ENCODE measurements around the gene CDKN1C. TPM values are rescaled to one million over a fixed set of nuclear protein-coding genes. Genes with fewer than 3 reads are reported as not detected.

The CDKN1C gene
- total and polyA plus RNA-seq, 4 donors = 2.6 to 10.2 (median 3.5) TPM

- TF ChIP-seq REST (IDR thresholded peaks at IDR 0.05) (no peak), FOXA2 (IDR thresholded peaks at IDR 0.05) (no peak), EGR1 (IDR thresholded peaks at IDR 0.05; ENCODE audit: low read depth in 2 of 2) (no peak), CTCF (IDR thresholded peaks at IDR 0.05; ENCODE audit: low read depth, low read length, missing input control) (no peak), FOXA1 (IDR thresholded peaks at IDR 0.05) (no peak), NR2F2 (IDR thresholded peaks at IDR 0.05) (no peak)
These were observed 34.3 kb upstream of the CDKN1C start (continued) for GRCh38 chr11:2919837-2920236.

- no peak overlapping the region for H3K9ac ChIP-seq (ENCODE audit: low read depth in 1 of 2, low read length in 2 of 2)
- TF ChIP-seq CTCF (IDR thresholded peaks at IDR 0.05; ENCODE audit: low read depth, low read length, missing input control) (no peak), JUND (IDR thresholded peaks at IDR 0.05) (no peak), HNF4A (conservative IDR thresholded peaks at IDR 0.05) (no peak), GABPA (IDR thresholded peaks at IDR 0.05 in 1 of 2, conservative IDR thresholded peaks at IDR 0.05 in 1 of 2) (no peak), FOXA2 (IDR thresholded peaks at IDR 0.05) (no peak)
- no peak overlapping the region for H3K27ac ChIP-seq (ENCODE audit: low read depth in 1 of 2, low read length in 2 of 2)
- H3K27me3 ChIP-seq (ENCODE audit: control insufficient read depth in 4 of 4, insufficient read depth in 4 of 4, low read length in 3 of 4) = no peaks in the 10 kb centered on the region
- H3K4me1 ChIP-seq (ENCODE audit: control insufficient read depth in 4 of 4, insufficient read depth in 4 of 4, low read length in 3 of 4) = no peaks in the 10 kb centered on the region
- H3K36me3 ChIP-seq (ENCODE audit: control insufficient read depth in 4 of 4, insufficient read depth in 3 of 4, low read depth in 1 of 4, low read length in 3 of 4) = peaks cover 0 to 5% (median 0%) of the 10 kb centered on the region in 4 donors
- no peak overlapping the region for H3K4me3 ChIP-seq (ENCODE audit: low read depth in 1 of 3, low read length in 3 of 3)
- H3K9me3 ChIP-seq (ENCODE audit: control insufficient read depth in 4 of 4, low read length in 3 of 4) = no peaks in the 10 kb centered on the region
- 93% methylated on average over 9 of the region's 9 CpGs for WGBS
- DNase-seq (ENCODE audit: low spot score) = no peak
These were observed 33.6 kb upstream of the CDKN1C start for GRCh38 chr11:2919188-2919587.

DNA sequence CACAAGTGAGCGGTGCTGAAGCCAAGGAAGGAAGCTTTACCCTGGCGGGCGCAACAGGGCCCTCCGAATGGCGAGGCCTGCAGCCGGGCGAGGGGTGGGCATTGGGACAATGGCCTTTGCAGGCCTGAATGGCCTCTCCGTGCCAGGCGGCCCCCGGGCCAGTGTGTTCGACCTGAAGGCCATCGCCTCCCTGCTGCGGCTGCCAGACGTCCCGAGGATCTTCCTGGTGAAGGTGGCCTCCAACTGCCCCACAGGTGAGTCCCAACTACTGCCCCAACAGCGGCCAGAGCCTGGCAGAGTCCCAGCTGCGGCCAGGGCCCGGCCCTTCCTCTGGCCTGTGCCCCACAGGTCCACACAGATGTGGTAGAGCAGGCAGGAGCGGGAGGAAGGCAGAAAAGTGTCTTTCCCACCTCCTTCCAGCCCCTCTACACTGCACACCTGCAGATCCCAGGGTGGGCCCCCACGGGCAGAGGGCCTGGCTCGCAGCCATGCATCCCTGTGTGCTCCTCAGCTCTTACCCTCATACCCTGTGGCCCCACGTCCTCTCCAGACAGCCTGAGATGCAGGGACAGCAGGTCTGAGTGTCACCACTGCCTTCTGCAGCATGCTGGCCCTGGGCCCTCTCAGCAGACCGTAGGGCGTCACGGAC, 32.4 kb upstream of the CDKN1C start:
- no peak overlapping the region for H3K9ac ChIP-seq (ENCODE audit: low read depth in 1 of 2, low read length in 2 of 2)
- no peaks in the 10 kb centered on the region for H3K27me3 ChIP-seq (ENCODE audit: control insufficient read depth in 4 of 4, insufficient read depth in 4 of 4, low read length in 3 of 4)
- no peak overlapping the region for H3K4me3 ChIP-seq (ENCODE audit: low read depth in 1 of 3, low read length in 3 of 3)
- peaks cover 0 to 5% (median 0%) of the 10 kb centered on the region in 4 donors for H3K36me3 ChIP-seq (ENCODE audit: control insufficient read depth in 4 of 4, insufficient read depth in 3 of 4, low read depth in 1 of 4, low read length in 3 of 4)
- H3K27ac ChIP-seq (ENCODE audit: low read depth in 1 of 2, low read length in 2 of 2) = no peak overlapping the region
- no peaks in the 10 kb centered on the region for H3K4me1 ChIP-seq (ENCODE audit: control insufficient read depth in 4 of 4, insufficient read depth in 4 of 4, low read length in 3 of 4)
- H3K9me3 ChIP-seq (ENCODE audit: control insufficient read depth in 4 of 4, low read length in 3 of 4) = no peaks in the 10 kb centered on the region
- 90% methylated on average over 25 of the region's 25 CpGs for WGBS
- DNase-seq (ENCODE audit: low spot score) = no peak
- TF ChIP-seq NR2F2 (IDR thresholded peaks at IDR 0.05) = no peak
- no peak for TF ChIP-seq FOXA2 (IDR thresholded peaks at IDR 0.05)
- no peak for TF ChIP-seq RAD21 (IDR thresholded peaks at IDR 0.05)
- no peak for TF ChIP-seq HNF4G (IDR thresholded peaks at IDR 0.05)
- TF ChIP-seq GABPA (IDR thresholded peaks at IDR 0.05 in 1 of 2, conservative IDR thresholded peaks at IDR 0.05 in 1 of 2) = no peak
- no peak for TF ChIP-seq CTCF (IDR thresholded peaks at IDR 0.05; ENCODE audit: low read depth, low read length, missing input control)
- TF ChIP-seq REST (IDR thresholded peaks at IDR 0.05) = no peak
- TF ChIP-seq YY1 (IDR thresholded peaks at IDR 0.05) = no peak
- no peak for TF ChIP-seq RXRA (IDR thresholded peaks at IDR 0.05)
- no peak for TF ChIP-seq ATF3 (IDR thresholded peaks at IDR 0.05)
- no peak for TF ChIP-seq SP1 (IDR thresholded peaks at IDR 0.05)

All from liver (tissue), 9 donors.